HPDE6-E6E7 (cell line): ENCODE data around the gene GJD4.

Experiments used
- DNase-seq: peaks from one replicate; pipeline ENCODE4 v3.0.0; 2011; ENCODE audit warnings: missing footprints; ENCODE audit errors: extremely low spot score

GJD4 gene, protein sequence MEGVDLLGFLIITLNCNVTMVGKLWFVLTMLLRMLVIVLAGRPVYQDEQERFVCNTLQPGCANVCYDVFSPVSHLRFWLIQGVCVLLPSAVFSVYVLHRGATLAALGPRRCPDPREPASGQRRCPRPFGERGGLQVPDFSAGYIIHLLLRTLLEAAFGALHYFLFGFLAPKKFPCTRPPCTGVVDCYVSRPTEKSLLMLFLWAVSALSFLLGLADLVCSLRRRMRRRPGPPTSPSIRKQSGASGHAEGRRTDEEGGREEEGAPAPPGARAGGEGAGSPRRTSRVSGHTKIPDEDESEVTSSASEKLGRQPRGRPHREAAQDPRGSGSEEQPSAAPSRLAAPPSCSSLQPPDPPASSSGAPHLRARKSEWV

DNA sequence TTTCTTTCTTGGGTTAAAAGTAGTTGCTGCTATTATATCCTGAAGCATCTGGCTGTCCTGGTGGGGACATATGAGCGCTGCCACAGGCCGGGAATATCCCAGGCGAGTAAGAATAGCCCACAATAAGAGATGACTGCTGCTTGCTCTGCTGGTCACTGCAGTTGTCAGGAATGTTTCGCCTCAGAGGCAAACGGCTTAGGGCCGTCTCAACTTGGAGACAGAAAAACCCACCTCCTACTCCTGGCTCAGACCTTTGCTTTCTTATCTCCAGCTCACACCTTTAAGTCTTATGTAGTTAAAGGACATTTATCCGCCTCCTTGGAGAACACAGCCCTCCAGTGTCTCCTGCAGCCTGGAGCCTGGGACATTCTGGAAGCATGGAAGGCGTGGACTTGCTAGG is at the start of gene GJD4:
TSS of gene GJD4 (plus strand) at position 151 of the 400 bp plus-strand sequence. CDS start at position 378, 227 bp downstream.
- no peak for DNase-seq

DNA sequence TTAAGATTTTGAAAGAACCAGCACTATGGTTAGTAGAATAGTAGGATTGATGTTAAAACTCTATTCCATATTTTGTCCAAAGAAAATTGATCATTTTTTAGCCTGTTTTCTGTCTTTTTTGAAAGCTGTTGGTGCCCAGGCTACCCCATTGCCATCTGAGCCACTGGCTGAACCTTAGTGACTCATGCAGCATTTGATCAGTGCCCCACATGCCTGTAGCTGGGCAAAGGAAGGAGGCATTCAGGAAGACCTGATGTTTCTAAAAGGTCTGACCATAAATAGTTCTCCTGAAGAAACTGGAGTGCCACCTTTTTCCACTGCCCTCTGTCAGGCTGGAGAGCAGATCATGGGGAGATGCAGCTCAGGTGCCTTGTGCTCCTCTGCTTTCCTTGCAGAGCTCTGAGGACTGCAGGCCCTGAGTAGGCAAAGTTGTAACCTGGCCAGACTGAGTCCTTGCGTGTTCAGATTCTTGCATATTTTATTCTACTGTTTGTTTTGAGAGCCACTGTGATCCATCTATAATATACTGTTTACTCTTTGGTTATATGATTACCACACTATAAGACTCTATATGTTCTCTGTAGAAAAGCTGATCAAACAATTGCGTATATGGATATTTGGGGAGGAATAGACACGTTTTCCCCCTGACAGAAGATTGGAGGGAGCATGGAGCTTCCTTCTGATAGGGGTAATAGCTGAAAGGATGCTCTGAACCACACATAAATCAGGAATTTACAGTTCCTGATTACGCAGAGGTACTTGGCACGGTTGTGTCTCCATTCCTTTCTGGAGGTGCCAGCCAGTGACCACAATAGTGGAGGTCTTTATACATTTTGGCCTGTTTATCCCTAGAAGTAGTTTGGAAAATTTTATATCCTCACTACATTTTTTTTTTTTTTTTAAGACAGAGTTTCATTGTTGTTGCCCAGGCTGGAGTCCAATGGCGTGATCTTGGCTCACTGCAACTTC is 48.9 kb upstream of the GJD4 start:
- DNase-seq = no peak

DNA sequence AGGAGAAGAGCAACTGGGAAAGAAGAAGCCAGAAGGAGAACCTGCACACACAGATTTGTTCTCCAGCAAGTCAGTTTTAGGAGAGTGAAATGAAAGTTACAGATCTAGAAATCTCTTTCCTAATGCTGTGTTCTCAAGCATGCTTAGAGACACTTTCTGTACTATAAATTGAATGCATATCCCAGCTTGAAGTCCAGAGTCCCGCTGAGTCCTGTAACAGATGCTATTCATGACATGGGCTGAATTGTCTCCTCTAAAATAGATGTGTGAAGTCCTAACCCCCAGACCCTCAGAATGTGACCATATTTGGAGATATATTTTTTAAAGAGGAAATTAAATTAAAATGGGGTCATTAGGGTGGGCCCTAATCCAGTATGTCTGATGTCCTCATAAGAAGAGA is 46.9 kb upstream of the GJD4 start:
- no peak for DNase-seq

DNA sequence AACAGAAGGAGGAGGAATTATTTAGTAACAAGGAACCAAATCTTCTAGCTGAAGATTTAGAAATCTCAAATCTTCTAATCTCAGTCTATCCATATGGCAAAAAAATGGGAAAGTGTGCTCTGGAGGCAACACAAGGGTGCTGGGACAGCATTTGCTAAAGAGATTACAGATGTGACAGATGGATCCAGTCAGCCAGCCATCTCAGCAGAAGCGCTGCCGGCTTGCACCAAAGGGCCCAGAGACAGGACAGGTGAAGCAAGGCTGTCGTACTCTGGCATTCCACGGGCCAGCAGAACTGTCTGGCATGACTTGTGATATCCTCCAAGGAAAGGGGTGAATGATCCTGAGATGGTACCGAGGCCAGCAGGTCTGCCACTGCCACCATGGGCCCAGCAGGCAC is 45.7 kb upstream of the GJD4 start:
- DNase-seq = no peak

DNA sequence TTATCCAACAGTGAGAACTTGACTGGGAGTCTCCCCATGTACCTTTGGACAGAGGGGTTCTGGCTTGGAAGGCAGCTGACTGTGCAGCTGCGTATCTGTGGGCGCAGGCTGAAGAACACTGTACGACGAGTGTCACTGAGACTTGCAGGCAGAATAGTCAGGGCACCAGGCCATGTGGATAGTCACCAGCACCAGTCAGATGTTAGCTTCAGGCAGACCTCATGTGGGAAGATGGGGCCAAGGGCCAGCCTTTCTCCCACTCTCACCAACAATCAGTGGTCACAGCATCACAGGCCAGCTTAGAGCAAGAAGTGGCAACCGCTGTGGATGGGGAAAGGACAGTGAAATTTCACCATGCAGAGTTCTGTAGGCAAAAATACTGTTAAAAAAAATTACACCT is 43.4 kb upstream of the GJD4 start:
- DNase-seq = no peak

DNA sequence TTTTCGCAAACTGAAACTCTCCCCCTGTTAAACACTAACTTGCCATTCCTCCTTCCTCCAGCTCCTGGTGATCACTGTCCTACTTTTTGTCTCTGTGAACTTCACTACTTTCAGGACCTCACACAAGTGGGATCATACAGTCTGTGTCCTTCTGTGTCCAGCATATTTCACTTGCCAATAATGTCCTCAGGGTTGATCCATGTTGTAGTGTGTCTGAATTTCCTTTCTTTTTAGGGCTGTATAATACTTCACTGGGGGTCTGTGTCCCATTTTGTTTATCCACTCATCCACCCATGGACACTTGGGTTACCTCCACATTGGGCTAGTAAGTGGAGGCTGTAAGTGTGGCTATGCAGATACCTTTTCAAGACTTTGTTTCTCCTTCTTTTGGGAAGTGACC is 42.7 kb upstream of the GJD4 start:
- no peak for DNase-seq

DNA sequence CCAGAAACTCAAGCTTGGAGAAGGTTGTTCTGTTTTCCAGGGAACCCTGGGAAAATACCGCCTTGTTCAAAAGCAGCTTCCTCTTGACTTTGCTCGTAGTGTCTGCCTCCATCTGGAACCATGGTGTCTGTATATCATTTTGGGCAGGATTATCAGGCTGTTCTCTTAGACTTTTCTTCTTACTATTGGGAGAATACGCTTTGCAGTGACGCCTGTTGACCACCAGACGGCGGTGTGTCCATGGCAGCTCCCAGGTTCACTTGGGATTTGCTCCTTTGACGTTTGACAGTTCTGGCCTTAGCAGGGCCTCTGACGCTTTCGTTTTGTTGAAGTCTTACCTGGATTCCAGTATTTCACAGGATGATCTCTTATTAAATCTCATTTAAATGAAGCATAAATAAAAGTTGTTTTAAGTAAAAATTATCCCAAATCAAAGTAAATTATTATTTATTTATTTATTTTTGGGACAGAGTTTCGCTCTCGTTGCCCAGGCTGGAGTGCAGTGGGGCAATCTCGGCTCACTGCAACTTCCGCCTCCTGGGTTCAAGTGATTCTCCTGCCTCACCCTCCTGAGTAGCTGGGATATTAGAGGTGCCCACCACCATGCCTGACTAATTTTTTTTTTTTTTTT is 41.8 kb upstream of the GJD4 start:
- peak; percentile 20 for DNase-seq

DNA sequence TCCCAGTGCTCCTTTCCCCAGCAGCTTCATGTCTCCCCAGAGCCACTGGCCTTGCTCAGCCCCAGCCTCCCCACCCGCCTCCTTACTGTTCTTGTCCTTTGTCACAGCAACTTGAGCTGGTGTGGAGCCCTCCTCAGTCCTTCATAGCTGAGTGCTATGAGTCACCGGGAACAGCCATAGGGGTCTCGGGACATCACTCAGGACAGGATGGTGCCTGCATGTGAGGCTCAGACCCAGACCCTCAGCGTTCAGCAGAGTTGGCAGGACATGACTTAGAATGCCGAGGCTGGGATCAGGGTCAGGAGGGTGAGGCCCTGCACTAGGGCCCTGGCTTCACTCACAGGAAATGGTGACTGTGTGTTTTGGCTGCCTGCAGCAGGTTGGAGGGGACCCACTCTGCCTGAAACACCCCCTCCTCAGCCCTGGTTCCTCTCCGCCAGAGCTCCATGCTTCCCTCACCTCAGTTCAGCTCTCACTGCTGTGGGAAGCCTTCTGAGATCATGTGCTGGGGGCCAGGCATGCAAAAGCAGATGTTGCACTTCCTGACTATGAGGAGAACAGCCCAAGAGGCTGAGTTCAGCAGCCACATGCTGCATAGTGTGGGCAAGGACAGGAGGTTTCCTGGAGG is 40.7 kb upstream of the GJD4 start:
- DNase-seq = no peak

DNA sequence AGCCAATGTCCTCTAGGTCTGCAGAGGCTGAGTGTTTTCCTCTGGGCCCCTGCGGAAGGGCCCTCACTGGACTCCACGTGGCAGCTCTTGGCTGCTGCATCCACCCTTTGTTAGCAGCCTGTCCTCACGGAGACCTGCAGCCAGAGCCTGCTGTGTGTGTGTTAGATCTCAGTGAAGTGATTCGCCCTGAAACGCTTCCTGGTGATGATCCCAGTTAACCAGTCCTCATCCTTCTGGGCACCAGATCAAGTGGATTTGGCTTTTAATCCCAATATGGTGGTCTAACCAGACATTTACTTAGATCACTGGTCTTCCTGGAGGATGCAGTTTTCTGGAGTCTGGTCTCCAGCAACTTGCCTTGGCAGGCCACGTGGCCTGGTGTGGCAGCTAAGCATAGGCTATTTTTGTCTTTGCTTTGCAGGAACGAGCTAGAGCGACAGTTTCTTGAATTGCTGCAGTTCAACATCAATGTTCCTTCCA is 39.5 kb upstream of the GJD4 start:
- no peak for DNase-seq

DNA sequence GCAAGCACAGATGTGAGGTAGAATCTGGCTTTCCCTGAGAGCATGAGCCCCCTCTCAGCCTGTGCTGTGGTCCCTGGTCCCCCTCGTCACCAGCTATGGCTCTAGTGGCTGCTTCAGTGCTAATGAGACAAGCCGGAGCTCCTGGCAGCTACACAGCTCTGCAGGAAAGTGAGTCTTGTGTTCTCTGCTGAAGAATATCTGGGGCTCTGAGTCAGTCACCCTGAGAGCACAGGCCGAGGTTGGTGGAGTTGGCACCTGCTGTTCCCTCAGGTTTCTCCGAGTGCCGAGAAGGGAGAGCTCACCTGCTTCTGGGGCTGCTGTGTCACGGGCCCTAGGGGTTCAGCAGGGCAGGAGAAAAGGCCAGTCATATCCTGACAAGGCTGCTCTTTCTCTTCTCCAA is 37.2 kb upstream of the GJD4 start:
- DNase-seq = no peak

DNA sequence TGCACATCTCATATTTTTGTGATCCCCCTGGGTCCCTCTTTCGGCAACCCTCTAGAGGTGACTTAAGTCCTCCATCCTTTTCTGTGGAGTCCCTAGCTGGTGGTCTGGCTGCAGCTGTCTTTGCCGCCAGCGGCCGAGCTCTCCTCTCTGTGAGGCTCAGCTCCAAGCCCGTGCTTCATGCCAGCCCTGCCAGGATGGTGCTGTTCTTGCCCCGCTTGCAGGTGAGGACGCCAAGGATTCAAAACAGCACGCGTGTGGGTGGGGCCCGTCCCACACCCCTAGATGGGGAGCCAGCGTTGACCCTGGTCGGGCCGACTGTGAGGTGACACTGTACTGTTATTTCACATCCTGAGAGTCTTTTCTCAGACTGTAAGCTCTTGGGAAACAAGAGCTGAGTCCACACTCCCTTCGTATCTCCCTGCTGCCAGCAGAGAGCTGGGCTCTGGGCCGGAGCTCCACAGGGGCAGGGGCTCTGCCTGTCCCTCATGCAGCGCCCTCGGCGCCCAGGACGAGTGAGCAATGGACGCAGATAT is 36.6 kb upstream of the GJD4 start:
- DNase-seq = no peak

DNA sequence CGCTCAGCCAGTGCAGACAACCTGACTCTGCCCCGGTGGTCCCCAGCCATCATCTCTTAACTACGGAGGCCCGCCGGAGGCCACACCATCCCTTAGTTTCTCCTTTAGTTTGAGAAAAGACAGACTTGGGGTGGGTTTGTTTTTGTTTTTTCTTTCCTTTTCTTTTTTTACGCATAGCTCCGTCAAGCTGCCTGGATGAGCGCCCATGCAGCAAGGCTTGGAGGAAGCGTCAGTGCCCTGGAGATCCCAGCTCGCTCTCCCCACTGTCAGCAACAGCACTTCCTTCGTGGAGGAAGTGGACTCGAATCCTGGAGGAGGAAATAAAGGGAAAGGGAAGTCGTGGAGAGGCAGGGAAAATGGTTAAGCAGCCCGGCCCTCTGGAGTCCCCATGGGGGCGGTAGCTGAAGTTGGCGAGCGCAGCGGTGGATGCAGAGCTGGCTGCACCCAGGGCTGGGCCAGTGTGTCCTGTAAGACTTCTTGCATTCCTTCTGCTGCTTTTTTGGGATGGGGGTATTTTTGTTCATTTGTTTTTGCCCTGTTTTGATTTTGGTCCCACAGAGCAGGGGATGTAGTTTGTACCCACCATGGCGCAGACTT is 35.9 kb upstream of the GJD4 start:
- no peak for DNase-seq

DNA sequence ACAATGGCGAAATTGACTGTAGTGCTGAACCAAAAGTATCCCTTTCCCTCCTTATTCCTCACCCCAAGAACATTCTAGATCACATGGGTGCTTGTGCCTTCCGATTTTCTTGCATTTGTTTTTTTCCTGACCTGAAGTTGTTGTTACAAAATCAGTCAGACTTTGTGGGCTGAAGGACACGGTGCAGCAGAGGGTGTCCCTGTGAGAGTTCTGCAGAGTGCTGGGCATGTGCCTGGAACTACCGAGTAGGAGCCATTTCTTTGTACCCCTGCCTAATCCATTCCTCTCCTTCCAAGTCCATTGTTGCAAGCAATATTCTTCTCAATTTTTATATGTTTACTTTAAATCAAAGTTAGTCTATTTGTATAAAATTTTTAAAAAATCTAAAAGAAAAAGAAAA is 35.3 kb upstream of the GJD4 start:
- DNase-seq = no peak

DNA sequence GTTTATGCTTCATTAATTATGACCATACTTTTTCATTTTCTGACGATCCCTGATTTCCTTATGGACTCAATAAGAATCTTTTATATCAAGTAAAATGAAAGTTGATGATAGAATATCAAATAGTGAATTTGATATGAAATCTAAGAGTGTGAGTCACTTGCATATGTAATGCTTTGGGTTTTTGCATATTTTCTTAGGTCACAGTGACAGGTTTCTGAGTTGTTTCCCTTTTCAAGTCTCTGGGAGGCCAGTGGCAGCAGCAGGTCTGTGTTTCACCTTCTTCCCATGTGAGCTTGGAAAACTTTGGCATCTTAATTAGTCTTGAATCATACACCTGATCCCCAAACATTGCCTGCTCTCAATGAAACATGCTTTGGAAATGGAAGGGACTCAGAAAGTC is 34.7 kb upstream of the GJD4 start:
- no peak for DNase-seq

DNA sequence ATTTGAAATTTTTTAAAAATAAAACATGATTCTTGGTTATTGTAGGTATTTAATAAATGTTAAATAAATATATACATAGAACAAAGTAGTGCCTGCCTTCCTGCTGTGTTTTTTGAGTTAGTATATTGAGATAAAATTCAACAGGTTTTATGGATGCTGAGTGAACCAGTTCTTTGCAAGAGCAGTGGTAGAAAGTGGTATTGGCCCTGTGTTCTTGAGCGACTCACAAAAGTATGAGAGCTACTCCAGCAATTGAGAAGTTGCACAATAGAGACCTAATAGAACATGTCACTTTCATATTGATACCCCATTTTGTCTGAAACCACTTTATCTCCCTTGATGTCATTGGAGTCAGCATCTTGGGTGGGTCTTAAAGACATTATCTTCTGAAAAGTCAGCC is 32.6 kb upstream of the GJD4 start:
- no peak for DNase-seq

DNA sequence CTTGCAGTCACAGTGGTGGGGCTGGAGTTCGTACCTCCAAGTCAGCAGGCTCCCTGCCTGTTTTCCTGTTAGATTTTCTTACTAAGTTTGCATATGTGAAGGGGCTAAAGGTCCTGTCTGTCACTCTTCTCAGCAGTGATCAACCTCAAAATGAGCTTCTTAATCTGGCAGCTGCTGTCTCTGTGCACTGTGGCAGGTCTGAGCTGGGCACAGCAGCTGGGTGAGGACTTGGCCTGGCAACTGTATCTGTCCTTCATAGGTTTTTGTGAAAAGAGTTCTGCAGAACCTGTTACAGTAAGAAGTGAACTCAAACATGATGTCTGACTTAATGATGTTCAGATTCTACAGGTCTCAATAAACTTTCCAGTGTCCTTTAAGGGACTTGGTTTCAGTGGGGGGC is 31.3 kb upstream of the GJD4 start:
- DNase-seq = no peak

DNA sequence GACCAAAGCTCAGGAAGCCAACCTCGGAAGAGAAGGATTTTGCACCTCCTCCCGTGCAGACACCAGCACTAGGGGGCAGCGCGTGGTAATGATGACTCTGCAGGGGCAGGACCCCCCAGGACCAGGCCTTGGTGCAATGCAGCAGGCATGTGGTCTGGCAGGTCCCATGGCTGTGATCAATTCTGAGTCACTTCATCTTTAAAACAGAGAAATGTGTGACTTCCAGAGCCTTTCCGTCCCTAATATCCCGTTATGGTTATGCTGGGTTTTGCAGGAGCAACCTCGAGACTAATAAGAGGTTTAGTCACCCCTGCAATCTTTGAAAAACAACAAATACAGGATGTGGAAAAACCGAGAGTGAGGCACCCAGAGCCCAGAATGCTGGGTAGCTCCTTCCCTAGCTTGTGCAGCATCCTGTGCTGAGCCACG is 30.2 kb upstream of the GJD4 start:
- no peak for DNase-seq

DNA sequence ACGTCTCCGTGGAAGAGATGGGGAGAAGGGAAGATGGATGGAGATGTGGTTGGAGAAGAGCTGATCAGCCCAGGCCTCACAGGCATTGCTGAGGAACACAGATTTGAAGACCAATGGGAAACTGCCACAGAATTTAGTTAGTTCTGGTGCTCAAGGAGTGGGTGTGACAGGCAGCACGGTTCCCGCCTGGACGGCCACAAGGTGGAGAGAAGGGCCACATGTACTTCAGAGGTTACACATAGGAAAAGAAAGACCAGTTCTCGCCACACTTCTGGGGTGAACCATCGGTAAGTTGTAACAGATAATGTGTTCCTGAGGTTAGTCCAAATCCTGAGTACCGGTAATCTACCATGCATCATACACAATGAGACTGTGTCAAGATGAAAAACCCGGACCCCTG is 29.5 kb upstream of the GJD4 start:
- no peak for DNase-seq

DNA sequence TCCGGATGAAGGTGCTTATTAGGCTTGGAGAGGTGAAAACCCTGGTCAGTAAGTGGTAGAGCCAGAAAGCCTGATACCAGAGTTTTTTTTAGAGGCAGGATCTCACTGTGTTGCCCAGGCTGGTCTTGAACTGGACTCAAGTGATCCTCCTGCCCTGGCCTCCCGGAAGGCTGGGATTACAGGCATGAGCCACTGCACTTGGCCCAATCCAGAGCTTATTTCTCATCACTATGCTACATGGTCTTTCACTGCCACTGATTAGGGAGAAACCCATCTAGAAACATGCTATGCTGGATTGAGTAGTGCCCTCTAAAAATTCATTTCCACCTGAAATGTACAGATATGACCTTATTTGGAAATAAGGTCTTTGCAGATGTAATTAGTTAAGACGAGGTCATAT is 28.4 kb upstream of the GJD4 start:
- no peak for DNase-seq

DNA sequence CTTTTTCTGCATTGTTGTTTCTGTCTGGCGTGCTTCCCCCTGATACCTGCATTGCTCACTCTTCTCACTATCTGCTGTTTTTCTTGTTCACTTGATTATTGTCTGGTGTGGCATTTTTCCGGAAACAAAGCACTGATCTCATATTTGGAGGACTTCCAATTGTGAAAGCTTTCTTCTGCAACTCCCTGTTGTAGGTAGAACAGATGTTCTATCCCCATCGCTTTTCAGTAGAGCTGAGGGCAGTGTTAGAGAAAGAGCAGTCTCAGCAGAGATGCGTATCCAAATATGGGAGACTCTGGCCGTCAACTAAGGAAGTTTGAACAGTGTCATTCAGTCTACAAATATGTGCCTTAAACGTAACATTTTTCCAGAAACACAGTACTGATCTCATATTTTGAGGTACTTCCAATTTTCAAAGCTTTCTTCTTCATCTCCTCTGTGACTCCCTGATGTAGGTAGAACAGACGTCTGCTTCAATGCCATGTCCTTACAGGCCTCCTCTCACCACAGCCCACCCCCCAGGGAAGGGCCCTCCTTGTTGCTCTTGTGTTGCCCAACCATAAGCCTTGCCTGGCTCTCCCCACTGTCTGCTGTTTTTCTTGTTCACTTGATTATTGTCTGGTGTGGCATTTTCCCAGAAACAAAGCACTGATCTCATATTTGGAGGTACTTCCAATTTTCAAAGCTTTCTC is 27.1 kb upstream of the GJD4 start:
- no peak for DNase-seq

DNA sequence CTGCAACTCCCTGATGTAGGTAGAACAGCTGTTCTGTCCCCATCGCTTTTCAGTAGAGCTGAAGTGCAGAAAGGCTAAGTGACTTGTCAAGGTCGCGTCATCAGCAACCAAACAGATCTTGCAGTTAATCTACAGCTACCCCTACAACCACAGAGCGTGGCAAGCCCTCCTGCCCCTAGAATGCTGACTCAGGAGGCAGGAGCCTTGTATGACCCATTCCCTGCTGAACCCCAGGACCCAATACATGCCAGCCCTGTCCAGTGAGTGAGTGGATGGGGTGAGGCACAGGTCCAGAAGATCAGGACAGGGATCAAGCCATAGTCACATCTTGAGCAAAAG is 26.6 kb upstream of the GJD4 start:
- no peak for DNase-seq
